HG03520 (cell line): ENCODE results near the gene CDKN1B.

Source experiments
- ATAC-seq: cut with Tn5 transposase; IDR thresholded peaks from one replicate; pipeline ENCODE4 v1.9.1; 2021; ENCODE audit warnings: mild to moderate bottlenecking, moderate library complexity; ENCODE audit not compliant: unreplicated experiment

The CDKN1B gene

DNA sequence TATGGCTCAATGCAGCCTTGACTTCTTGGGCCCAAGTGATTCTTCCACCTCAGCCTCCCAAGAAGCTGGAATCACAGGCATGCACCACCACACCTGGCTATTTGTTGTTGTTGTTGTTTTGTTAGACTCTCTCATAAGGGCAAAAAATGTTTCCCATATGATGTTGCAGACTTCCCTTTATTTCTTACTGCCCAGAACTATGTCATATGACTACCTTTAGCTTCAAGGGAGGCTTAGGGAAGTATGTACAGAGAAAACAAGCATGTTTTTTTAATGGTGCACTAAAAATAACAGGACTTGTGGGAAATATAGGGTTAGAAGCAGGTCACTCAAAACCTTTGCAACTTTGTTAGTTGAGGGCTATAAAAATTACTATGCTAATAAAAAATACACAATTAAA is 16.9 kb upstream of the CDKN1B start:
- ATAC-seq = no peak

DNA sequence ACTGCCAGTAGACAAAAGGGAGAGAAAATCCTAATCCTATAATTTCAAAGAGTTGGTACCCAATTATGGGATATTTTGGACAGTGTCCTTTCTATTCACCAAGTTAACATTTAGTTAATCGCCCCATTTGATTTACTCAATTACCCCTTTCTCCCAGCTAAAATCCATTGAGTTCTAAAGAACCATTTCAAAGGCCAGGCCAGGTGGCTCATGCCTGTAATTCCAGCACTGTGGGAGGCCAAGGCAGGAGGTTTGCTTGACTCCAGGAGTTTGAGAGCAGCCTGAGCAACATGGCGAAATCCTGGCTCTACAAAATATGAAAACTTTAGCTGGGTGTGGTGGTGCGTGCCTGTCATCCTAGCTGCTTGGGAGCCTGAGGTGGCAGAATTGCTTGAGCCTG is 15.7 kb upstream of the CDKN1B start:
- ATAC-seq = no peak

DNA sequence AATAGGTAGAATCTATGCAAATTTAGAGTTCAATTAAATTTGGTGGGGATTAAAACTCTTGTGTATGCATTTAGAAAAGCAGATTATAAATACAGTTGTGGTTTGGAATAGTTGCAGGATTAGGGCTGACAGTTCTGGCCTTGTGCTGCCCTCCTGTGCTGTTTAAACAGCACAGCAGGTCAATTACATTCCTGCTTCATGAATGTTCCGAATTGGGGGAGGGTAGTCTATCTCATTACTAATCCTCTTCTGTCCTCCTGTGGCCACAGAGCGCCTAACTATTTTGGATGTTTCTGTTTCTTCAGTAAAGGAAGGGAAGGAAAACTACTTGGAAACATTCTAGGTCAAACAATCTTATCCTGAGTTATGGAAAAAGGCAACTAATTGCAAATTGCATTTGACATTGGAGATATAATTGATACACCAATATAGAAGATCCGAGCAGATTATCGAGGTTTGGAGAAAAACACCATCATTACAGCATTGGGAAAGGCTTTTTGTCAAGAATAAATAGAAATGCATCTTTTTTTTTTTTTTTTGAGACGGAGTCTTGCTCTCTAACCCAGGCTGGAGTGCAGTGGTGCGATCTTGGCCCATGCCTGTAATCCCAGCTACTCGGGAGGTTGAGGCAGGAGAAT is 12.5 kb upstream of the CDKN1B start:
- ATAC-seq = no peak

DNA sequence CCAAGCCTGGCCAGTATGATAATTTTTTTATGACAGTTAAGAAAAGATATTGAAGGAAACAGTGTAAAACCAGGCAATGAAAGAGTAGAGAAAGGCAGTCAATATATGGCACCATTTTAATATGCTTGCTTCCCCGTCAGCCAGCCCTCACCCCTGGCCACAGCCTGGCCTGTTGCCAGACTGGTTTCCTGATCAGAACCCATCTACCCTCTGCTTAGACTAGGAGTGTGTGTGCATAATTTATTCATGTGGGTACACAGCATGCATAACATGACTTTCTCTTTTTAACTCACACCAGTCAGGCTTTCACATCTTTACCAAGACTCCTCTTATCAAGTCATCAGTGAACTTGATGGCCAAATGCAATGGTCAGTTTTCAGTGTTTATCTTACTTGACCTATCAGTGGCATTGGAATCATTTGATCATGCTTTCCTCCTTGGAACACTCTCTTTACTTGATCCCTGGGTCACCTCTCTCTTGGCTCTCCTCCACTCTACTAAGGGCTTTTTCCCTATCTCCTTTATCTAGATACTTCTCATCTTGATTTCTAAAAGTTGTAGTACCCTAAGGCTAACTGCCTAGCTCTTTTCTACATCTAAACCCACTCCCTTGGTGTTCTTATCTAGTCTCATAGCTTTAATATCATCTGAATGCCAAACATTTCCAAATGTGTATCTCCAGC is 11.2 kb upstream of the CDKN1B start:
- no peak for ATAC-seq

DNA sequence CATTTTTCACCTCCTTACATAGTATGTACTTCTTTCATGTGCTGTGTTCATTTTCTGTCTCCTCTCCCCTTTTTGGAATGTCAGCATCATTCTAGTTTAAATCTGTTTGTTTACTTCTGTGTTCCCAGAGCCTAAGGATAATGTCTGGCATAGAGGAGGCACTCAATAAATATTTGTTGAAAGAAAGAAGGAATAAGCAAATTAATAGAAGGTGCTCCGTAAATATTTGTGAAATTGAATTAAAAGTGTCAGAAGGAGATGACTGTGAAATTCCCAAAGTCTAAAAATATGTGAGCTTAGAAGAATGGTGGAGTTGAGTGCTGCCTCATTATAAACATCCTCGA is 3.3 kb upstream of the CDKN1B start:
- no peak for ATAC-seq

DNA sequence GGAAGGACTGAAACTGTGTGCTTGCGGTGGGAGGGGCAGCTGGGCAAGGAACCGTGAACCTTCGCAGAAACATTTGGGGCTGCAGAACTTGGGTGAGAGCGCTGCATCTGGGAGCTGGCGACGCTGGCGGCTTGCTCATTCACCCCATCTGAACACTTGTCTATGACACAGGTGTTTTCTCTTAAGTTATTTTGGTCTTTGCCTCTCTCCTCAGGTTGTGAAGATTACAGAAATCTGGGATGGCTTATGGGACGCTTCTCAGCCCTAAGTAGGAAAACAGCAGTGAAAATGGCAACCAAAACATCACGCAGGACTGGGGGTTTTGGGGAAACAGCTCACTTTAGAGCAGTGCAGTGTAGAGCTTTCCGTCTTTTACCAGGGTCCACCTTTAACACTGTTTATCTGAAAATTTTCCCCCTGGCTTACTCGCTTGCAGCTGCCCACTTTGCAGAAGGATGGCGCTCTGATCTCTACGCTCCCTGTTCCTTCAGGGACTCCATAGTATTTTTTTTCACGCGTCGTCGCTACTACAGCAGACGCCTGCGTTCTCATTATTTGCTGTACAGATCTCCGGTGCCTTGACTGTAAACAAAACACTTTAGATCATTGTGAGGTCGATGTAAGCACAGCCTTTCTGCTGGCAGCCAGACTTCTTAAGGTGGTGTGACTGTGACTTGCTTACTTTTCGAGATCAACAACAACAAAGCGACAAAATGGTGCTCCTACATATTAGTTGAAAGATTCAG is 2.7 kb upstream of the CDKN1B start:
- no peak for ATAC-seq

DNA sequence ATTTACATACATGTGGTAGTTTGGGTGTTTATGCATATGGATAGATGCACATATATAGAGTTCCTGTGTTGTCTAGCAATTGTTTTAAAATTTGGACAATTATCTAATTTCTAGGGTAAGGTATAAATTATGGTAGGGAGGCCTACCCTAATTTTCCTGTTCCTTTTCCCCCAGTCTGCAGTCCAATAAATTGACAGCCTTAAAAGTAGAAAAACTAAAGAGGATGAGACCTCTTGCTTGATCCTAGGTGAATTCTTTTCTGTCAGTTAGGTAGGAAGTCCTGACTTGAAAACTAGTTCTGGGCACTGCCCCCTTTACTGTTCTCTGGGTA is 2.1 kb upstream of the CDKN1B start:
- no peak for ATAC-seq

DNA sequence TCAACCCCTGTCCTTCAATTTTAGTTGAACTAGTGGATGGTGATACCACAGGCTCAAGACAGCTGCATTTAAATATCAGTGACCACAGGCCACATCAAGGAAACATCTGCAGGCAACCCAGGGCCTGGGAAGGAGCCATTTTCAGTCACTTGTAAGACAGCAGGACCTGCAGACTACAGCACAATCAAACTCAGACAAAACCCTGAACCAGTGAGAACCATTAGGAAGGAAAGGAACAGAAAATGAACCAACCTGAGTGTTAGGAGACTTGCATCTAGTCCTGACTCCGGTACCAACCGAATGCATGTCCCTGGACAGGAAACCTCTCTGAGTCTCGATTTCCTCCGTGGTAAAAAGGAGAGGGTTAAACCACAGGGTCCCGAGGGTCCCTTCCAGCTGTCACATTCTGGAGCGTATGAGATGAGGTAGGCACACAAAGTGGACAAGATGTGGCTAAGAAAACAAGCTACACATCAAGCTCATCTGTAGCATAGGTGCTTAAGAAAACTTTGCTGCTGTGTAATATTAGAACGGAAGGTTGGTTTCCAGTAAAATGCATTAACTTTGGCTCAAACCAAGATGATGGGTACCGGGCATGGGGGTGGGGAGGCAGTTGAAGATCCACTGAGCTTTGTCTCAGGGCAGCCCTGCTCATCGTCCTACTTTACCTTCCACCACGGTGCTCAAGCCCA is 1.6 kb upstream of the CDKN1B start:
- ATAC-seq = no peak

DNA sequence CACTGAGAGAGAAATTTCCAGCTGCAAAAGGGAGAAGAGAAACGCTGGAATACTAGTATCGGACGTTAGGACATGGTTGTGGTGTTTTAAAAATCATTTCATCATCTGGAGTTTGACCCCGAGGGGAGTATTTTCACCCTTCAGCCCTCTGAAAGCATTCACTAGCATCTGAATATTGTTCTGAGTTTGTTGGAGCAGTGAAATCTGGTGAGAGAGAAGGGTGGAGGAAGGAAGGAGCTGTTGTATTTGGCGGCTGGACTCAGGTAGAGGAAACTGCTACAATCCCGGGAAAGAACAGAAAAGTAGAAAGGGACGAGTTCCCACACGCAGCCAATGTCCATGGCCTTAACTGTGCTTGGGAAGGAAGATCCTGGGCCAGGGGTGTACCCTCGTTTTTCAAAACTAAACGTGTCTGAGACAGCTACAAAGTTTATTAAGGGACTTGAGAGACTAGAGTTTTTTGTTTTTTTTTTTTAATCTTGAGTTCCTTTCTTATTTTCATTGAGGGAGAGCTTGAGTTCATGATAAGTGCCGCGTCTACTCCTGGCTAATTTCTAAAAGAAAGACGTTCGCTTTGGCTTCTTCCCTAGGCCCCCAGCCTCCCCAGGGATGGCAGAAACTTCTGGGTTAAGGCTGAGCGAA is 896 bp upstream of the CDKN1B start:
- no peak for ATAC-seq

DNA sequence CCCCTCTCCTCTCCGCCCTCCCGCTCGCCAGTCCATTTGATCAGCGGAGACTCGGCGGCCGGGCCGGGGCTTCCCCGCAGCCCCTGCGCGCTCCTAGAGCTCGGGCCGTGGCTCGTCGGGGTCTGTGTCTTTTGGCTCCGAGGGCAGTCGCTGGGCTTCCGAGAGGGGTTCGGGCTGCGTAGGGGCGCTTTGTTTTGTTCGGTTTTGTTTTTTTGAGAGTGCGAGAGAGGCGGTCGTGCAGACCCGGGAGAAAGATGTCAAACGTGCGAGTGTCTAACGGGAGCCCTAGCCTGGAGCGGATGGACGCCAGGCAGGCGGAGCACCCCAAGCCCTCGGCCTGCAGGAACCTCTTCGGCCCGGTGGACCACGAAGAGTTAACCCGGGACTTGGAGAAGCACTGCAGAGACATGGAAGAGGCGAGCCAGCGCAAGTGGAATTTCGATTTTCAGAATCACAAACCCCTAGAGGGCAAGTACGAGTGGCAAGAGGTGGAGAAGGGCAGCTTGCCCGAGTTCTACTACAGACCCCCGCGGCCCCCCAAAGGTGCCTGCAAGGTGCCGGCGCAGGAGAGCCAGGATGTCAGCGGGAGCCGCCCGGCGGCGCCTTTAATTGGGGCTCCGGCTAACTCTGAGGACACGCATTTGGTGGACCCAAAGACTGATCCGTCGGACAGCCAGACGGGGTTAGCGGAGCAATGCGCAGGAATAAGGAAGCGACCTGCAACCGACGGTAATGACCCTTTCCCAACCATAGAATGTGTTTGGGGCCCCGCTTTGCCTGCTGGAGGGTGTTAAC is 615 bp downstream of the CDKN1B start:
- no peak for ATAC-seq

DNA sequence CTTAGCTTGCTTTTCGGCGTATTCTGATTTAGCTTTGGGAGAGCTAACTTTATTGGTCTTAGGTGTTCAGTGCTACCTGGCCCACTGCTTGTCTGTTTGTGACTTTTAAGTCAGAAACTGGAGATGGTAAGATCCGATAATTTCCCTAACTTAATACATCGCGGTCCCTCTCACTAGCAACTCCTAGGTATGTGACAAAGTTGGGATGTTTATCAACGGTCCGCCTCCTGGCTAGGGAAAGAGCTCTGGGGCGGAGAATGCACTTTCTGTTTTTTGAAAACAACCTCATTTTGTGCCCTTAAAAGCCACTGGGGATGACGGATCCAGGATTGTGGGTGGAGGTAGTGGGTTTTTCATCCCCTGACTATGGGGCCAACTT is 1.2 kb downstream of the CDKN1B start:
- ATAC-seq = no peak

DNA sequence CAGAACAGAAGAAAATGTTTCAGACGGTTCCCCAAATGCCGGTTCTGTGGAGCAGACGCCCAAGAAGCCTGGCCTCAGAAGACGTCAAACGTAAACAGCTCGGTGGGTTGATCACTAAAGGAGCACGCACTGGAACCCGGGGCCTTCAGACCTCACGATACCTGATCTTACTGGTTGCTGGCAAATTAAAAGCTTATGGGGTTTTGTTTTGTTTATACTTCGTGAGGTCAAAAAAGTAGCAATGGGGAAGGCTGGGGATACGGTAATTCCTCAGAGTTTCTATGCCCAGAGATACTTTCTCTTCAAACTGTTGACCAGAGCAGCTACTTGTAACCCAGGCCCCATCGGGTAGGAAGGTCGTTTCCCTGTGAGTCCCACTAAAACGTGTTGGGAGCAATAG is 1.7 kb downstream of the CDKN1B start:
- ATAC-seq = no peak

DNA sequence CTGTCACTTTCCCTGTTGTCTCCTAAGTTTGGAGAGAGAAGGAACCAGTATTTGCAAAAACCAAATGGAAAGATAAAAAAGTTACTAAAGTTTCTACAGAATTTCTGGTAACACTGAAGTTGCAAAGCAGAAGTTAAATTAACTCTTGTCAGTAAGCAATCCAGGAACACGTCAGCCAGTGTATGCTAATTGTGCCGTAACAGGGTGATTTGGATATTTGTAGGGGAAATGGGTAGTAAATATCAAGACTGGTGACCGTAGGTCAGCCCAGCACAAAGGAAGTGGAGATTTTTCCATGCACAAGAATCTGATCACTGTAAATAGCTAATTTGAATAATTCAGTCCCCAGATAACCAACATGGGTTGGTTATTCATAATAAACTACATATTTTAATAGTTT is 2.3 kb downstream of the CDKN1B start:
- ATAC-seq = no peak

DNA sequence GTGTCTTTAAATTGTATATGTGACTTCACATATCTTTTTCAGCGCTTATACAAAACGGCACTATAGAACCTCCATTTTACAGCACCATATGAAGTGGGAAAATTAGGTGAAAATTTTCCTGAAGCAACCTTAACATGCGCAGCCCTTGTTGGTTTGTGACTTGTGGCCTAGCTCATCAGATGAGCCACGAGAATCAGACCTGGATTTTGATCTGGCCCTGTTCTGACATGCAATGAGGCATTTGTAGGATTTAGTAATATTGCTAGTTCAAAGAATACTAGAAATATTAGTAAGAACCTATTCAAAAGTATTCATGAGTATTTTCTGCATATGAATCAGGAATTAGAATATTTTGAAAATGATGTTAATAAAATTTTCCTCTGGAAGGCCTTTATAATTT is 2.9 kb downstream of the CDKN1B start:
- no peak for ATAC-seq

DNA sequence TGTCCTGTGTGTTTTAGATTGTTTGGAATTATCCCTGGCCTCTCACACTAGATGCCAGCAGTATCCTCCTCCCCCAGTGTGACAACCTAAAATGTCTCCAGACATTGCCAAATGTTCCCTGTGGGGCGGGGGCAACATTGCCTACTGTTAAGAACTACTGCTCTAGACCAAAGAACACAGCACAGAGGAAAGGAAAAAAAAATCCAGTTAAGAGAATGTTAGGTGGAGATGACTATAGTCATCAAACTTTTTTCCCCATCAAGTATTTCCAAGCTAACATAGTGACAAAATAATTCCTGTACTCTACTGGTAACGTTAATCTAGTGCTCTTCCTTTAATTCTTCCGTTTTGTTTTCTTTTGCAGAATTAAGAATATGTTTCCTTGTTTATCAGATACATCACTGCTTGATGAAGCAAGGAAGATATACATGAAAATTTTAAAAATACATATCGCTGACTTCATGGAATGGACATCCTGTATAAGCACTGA is 3.5 kb downstream of the CDKN1B start:
- ATAC-seq = no peak

DNA sequence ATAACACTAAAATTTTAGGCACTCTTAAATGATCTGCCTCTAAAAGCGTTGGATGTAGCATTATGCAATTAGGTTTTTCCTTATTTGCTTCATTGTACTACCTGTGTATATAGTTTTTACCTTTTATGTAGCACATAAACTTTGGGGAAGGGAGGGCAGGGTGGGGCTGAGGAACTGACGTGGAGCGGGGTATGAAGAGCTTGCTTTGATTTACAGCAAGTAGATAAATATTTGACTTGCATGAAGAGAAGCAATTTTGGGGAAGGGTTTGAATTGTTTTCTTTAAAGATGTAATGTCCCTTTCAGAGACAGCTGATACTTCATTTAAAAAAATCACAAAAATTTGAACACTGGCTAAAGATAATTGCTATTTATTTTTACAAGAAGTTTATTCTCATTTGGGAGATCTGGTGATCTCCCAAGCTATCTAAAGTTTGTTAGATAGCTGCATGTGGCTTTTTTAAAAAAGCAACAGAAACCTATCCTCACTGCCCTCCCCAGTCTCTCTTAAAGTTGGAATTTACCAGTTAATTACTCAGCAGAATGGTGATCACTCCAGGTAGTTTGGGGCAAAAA is 4.1 kb downstream of the CDKN1B start:
- ATAC-seq = no peak

DNA sequence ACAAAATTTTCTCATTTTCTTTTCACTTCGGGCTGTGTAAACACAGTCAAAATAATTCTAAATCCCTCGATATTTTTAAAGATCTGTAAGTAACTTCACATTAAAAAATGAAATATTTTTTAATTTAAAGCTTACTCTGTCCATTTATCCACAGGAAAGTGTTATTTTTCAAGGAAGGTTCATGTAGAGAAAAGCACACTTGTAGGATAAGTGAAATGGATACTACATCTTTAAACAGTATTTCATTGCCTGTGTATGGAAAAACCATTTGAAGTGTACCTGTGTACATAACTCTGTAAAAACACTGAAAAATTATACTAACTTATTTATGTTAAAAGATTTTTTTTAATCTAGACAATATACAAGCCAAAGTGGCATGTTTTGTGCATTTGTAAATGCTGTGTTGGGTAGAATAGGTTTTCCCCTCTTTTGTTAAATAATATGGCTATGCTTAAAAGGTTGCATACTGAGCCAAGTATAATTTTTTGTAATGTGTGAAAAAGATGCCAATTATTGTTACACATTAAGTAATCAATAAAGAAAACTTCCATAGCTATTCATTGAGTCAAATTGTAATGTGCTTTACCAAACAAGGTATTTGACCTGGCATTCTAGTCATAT is 4.8 kb downstream of the CDKN1B start:
- no peak for ATAC-seq

DNA sequence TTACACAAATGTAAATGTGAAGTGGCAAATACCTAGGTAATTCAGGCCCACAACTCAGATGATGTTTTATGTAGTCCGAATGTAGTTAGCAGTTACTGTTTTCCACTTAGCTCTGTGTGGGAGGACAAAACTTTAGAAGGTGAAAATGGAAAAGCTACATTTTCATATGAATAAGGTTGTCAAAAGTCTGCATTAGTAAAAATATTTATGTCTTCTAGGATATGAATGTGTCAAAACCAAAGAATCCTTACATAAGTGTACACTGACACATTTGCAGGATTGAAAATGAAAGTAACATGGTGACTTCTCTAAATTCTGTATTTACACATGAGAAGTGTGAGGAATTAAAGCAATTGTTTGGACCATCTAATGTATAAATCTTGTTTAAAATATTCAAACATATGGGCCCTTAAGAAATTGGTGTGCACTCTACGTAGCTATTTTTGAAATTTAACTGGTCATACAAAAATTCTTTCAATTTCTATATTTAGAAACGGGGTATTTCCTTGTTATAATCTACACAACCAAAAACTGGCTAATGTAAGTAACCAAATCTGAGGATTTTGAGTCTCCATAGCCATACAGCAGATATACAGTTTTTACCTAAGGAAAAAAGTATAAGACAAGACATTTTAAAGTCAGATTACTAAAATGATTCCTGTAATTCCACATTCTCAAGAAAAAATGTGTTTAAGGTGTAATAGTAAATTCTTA is 5.4 kb downstream of the CDKN1B start:
- no peak for ATAC-seq

DNA sequence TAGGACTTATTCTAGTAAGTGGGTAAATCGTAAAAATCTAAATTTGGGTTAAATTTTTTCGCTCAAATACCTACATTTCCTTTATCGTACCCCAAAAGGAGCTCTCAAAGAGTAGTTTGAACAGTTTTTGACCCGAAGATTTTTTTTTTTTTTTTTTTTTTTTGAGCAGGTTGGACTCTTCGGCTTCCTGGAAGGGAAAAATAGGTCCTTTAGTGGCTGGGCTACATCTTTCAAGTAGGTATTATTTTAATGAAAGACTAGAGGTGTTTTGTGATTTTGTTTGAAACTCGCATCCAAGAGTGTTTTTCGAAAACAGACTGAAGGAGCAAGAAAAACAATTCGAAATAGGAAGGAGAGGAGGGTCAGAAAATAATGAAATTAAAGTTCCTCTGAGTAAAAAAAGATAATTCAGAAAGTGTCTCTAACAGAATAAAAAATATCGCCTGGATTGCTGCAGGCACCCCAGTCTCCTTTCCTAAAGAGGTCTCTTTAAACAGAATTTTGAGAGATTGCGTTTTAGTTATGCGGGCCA is 6.0 kb downstream of the CDKN1B start:
- ATAC-seq = no peak
